Lower lobe of right lung (tissue), 2 donors: ENCODE data around the gene TPM4. TPM values are rescaled to one million over a fixed set of nuclear protein-coding genes. Genes with fewer than 3 reads are reported as not detected.

Experiments used
- ATAC-seq, 2 donors: fragments of 200-7000 bp; cut with Tn5 transposase; one replicate each; pipeline ENCODE4 v1.9.1; 2020 to 2022; ENCODE audit warnings: mild to moderate bottlenecking in 2 of 2, moderate library complexity in 2 of 2
- DNase-seq: peaks from one replicate; pipeline ENCODE4 v3.0.0-alpha.2; 2020
- H3K27ac ChIP-seq: fragments of 200-600 bp; one replicate; pipeline ENCODE4 v1.8.0; 2022
- H3K27me3 ChIP-seq: fragments of 200-600 bp; one replicate; pipeline ENCODE4 v1.8.0; 2022; ENCODE audit warnings: low read depth
- H3K36me3 ChIP-seq: fragments of 200-600 bp; one replicate; pipeline ENCODE4 v1.8.0; 2022; ENCODE audit warnings: mild to moderate bottlenecking
- H3K4me1 ChIP-seq: fragments of 200-600 bp; one replicate; pipeline ENCODE4 v1.8.0; 2022
- H3K4me3 ChIP-seq: fragments of 200-600 bp; one replicate; pipeline ENCODE4 v1.8.0; 2022; ENCODE audit warnings: mild to moderate bottlenecking
- H3K9me3 ChIP-seq: fragments of 200-600 bp; one replicate; pipeline ENCODE4 v1.8.0; 2022
- intact Hi-C: fragments of 100-400 bp; cut with DNase I; formaldehyde crosslinking; loops from one replicate; pipeline ENCODE4 v1.11.0; 2022
- total RNA-seq: library from RNA; stranded (reverse); fragmentation: NEBNext Ultra II Directional; extraction: Animal tissue kit (Norgen Biotek cat#: 25700); gene quantifications from one replicate; pipeline ENCODE4 v1.2.1, GENCODE V29; 2021
- TF ChIP-seq, protein P1 (sequence below): fragments of 200-600 bp; IDR thresholded peaks from one replicate; pipeline ENCODE4 v1.8.0; 2022; ENCODE audit warnings: antibody characterized with exemption, mild to moderate bottlenecking
- donor health status: DM: no; HTN: yes; CAD: no; lungs with severe emphysema.

TPM4 gene
- total RNA-seq, 1 donor from 2014 or later = 319 TPM

DNA sequence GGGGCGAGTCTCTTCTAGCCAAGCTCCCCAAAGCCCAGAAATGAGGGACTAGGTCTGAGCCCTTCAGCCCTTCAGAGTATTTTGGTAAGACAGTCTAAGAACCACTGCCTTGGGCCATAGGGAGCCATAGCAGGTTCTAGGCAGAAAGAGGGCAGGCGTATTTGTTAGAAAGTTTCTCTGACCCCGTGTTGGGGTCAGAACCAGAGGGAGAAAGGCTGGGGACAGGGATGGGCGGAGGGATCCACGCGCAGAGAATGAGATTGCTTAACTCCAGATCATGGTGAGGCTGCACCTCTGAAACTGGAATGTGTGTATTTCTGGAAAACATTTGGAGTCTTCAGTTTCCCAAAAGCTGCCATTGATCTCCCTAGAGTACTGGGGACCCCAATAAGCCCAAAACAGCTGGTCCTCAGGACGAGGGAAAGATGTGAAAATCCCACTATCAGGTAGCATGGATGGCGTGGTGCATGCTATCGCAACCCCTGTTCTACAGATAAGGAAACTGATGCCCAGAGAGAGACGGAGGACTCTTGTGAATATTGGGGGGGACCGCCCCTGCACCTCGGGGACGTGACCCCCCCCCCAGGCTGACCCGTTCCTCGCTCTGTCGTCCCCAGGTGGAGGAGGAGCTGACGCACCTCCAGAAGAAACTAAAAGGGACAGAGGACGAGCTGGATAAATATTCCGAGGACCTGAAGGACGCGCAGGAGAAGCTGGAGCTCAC is 703 bp upstream of the TPM4 start:
- H3K4me3 ChIP-seq = peak overlapping the region; percentile 90
- peaks cover 64% of the 10 kb centered on the region for H3K4me1 ChIP-seq
- TF ChIP-seq, protein P1, sequence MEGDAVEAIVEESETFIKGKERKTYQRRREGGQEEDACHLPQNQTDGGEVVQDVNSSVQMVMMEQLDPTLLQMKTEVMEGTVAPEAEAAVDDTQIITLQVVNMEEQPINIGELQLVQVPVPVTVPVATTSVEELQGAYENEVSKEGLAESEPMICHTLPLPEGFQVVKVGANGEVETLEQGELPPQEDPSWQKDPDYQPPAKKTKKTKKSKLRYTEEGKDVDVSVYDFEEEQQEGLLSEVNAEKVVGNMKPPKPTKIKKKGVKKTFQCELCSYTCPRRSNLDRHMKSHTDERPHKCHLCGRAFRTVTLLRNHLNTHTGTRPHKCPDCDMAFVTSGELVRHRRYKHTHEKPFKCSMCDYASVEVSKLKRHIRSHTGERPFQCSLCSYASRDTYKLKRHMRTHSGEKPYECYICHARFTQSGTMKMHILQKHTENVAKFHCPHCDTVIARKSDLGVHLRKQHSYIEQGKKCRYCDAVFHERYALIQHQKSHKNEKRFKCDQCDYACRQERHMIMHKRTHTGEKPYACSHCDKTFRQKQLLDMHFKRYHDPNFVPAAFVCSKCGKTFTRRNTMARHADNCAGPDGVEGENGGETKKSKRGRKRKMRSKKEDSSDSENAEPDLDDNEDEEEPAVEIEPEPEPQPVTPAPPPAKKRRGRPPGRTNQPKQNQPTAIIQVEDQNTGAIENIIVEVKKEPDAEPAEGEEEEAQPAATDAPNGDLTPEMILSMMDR = no peak
- peaks cover 3% of the 10 kb centered on the region for H3K36me3 ChIP-seq
- DNase-seq = peak; percentile 33
- H3K27me3 ChIP-seq = no peaks in the 10 kb centered on the region
- ATAC-seq = peak in 1 of 2 donors; percentile 1
- intact Hi-C loops = no loop called here
- H3K27ac ChIP-seq = peak overlapping the region; percentile 100
- no peaks in the 10 kb centered on the region for H3K9me3 ChIP-seq

DNA sequence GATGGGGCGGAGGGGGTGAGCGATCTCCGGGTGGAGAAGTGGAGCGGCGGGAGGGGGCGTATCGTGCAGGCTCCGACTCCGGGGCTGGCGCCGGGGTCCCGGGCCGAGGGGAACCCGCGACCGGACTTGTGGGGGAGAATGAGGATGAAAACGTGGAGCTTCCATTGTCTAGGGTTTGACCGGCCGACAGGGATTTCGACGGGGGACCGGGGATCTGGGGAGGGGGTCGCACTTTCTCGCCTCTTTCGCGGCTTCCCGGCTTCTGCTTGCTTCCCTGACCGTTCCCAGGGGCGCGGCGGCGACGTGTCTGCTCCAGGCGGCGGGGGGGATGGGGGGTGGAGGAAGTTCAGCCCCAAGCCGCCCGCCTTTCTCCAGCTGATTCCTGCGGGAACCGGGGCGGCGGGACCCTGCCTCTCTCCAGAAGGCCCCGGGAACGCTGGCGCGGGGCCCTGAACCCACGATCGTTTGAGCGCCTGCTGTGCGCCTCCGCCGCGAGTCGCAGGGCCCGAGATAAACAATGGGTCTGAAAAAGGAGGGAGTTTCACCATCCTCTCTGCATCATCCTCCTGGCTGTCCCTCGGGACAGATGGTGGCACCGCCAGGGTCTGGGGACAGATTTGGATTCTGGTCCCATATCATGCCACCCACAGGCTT is 790 bp downstream of the TPM4 start:
- TF ChIP-seq, protein P1 = no peak
- H3K9me3 ChIP-seq = no peaks in the 10 kb centered on the region
- ATAC-seq = peak; percentile 15 to 35
- H3K27me3 ChIP-seq = no peaks in the 10 kb centered on the region
- DNase-seq = peak; percentile 81
- H3K36me3 ChIP-seq = peaks cover 18% of the 10 kb centered on the region
- H3K4me3 ChIP-seq = peak overlapping the region; percentile 90
- peak overlapping the region; percentile 100 for H3K27ac ChIP-seq
- peaks cover 64% of the 10 kb centered on the region for H3K4me1 ChIP-seq
- intact Hi-C loops = no loop called here

DNA sequence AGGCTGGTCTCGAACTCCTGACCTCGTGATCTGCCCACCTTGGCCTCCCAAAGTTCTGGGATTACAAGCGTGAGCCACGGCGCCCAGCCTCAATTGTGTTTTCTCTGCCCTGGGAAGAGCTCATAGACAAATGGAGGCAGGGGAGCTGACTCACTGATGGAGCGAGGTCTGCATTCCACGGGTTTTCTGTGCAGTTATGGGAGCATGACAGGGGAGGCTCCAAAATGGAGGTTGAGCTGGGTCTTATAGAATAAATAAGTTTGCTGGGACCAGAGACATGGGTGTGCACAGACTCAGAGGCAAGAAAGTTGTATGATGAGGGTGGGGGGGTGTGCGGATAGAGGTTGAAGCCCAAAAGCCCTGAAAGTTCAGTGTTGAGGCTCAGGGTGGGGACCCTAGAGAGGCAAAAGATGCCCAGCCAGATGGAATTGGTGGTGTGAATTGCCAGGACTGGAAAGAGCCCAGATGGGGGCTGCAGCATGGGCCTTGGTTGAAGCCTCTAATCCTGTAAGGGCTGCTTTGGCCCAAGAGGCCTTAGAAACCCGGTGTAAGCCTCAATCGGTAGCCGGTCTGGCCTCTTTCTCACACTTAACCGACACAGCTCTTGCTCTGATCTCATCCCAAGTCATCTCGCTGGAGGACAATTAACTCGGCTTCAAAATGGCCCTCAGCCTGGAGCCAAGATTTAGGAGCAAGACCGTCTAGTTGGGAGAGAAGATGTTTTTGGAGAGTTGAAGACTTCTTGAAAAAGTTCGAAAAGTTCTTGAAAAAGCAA is 1.9 kb downstream of the TPM4 start:
- Histone ChIP-seq H3K9me3 (no peaks in the 10 kb centered on the region), H3K27me3 (no peaks in the 10 kb centered on the region), H3K4me3 (peak overlapping the region; percentile 90), H3K4me1 (peaks cover 72% of the 10 kb centered on the region), H3K36me3 (peaks cover 29% of the 10 kb centered on the region), H3K27ac (peak overlapping the region; percentile 100)
- peak; percentile 36 for DNase-seq
- TF ChIP-seq, protein P1 = no peak
- ATAC-seq = no peak
- intact Hi-C loops = no loop called here

DNA sequence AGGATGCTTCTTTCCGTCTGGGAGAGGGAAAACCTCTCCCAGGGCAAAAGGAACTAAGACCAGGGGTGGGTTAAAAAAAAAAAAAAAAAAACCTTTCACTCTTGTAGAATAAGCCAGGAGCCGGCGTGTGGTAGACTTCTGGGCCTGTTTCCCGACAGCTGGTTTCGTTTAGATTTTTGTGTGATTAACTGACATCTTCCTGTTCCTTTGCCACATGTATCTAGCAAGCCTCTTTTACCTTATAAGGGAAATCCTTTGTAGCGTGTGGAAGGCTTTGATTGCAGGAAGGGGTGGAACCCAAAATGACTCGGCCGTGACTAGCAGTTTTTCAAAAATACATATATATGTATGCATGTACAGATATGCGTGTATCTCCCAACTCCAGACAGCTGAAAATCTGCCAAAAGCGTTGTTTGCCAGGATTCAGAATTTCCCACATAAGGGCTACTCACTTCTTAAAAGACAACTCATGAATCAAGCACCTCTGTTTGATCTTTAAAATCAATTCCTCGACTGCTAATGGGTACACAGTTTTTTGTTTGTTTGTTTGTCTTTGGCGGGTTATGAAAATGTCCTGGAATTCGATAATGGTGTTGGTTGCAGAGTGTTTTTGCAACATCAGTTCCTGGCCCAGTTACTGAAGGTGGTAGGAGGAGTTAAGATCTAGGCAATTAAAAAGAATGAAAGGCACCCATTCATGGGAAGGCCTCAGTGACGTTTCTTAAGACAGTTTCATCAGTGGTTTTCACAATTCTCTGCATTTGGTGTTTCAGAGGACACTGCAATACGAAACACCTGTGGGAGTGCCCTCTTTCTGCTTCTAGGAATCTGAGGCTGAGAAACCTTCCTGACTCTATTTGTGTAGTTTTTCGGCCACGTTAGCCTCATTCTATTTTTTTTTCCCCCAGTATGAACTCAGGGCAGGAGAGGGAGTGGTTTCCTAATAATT is 2.7 kb downstream of the TPM4 start:
- peak overlapping the region; percentile 100 for H3K27ac ChIP-seq
- H3K36me3 ChIP-seq = peaks cover 37% of the 10 kb centered on the region
- TF ChIP-seq, protein P1 = no peak
- no peaks in the 10 kb centered on the region for H3K27me3 ChIP-seq
- ATAC-seq (peak; percentile 34 to 40), DNase-seq (peak; percentile 66)
- H3K4me1 ChIP-seq = peaks cover 74% of the 10 kb centered on the region
- peak overlapping the region; percentile 90 for H3K4me3 ChIP-seq
- intact Hi-C loops = no loop called here
- H3K9me3 ChIP-seq = no peaks in the 10 kb centered on the region
